DMS79 treated with DMSO at 0.1 percent for 48 hours (cell line): ENCODE data around the gene SMIM24.

ENCODE experiments used
- DNase-seq: peaks from one replicate; lab custom pipeline; 2025; lab: John Stamatoyannopoulos, UW

SMIM24 gene

GRCh38 chr19:3497757-3498520 is 17.6 kb upstream of the SMIM24 start:
- no peak for DNase-seq

- no peak for DNase-seq
These were observed 16.3 kb upstream of the SMIM24 start for GRCh38 chr19:3496392-3497273.

- no peak for DNase-seq
These were observed 14.2 kb upstream of the SMIM24 start for GRCh38 chr19:3494559-3494958.

DNA sequence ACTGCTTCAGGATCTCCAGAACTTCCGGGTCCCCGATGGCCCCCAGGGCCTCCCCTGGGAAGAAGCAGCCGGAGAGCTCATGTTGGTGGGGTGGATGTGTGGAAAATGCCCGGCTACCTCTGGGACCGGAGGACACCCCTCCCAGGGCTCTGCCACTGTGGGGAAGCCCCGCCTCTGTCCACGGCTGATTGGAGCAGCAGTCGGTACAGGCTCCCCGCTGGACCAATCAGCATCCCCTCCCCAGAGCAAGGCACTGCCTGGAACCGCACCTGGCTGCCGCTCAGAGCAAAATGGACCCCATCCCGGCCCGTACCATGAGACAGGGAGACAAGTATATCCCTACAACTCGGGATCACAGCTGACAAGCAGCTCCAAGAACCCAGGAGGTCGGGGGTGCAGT is 13.7 kb upstream of the SMIM24 start:
- no peak for DNase-seq

GRCh38 chr19:3493651-3494050 is 13.3 kb upstream of the SMIM24 start:
- DNase-seq = no peak

- DNase-seq = no peak
These were observed 12.6 kb upstream of the SMIM24 start for GRCh38 chr19:3492919-3493318.

DNA sequence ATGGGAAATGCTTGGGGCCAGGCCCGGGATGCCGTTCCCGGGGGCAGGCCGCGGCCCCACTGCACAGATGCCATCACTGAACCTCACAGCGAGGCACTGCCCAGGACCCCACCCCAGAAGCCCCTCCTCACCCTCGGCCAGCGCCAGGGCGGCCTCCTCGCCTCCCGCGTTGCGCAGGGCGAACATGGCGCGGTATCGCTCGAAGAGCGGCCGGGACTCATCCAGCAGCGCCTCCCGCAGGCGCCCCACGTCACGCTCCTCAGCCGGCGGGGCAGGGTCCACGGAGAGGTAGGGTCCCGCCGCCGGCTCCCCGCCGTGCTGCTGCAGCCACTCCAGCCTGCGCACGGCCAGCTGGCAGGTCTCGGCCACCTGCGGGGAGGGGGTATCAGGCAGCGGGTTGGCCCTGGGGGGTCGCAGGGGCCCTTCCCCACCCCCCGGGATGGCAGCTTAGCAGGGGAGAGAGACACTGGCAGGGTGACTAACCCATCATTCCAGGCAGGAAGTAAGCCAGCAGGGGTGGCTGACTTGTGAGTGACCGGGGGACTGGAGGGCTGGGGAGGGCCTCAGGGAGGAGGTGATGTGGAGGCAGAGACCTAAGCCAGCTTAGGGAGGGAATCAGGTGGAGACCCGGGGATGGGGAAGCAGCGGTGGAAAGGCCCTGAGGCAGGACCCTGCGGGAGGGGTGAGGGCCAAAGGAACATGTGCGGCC is 12.0 kb upstream of the SMIM24 start:
- DNase-seq = no peak

DNA sequence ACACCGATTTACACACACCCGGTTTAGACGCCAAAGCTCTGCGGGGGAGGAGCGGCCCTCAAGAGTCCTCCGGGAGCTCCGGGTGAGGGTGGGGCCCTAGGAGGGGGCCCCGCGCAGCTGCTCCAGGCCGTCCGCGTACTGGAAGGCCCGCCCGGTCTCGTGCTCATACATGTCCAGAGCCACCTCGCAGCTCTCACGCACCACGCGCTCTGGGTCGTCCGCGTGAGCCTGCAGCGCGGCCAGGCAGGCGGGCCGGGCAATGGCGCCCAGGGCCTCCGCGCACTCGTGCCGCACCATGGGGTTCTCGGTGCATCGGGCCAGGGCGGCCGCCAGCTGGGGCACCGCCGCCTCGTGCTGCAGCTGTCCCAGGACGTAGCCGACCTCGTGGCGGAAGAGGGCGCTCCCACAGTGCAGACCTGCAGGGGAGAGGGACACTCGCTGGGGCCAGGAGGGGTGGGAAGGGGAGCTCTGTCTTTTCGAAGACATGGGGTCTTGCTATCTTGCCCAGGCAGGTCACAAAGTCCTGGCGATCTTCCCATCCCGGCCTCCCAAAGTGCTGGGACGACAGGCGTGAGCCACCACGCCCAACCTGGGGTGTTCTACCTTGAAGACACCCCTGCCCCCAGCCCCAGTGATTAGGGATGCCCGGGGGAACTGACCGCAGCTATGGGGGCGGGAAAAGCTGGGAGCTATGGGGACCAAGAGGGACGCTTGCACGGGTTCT is 11.2 kb upstream of the SMIM24 start:
- no peak for DNase-seq

GRCh38 chr19:3483226-3483628 is 2.9 kb upstream of the SMIM24 start, which contains the start of gene SMIM44:
Gene SMIM44 (minus strand): TSS chr19:3483441. CDS start chr19:3483403, 38 bp downstream.
- DNase-seq = no peak

DNA sequence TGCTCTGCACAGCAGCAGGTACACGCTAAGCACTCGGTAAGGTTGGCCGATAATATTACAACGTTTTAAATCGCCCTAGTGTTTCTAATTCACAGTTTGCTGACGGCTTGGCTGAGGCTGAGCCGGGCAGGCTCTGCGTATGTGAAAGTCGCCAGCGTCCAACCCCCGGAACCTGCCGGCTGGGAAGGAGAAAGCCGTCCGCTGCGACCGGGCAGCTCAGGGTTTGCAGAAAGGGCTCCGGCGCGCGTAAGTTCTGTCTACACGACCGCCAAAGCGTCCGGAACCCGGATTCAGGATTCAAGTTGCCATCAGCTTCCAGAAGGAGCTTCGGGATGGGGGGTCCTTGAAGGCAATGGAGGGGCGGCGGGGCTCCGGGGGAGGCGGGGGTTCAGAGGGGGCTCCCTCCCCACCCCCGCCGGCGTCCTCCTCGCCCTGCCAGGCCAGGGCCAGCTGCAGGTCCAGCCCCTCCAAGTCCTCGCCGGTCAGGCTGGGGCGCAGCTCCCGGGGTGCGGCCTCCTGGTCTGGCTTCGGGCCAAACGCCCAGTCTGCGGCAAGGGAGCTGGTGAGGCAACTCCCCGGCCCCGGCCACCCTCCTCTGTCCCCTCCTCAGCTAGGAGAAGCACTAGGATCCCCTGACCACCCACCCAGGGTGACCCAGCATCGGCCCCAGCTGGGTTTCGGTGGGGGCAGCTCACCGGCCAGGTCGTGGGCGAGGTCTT is 2.3 kb upstream of the SMIM24 start:
- no peak for DNase-seq

DNA sequence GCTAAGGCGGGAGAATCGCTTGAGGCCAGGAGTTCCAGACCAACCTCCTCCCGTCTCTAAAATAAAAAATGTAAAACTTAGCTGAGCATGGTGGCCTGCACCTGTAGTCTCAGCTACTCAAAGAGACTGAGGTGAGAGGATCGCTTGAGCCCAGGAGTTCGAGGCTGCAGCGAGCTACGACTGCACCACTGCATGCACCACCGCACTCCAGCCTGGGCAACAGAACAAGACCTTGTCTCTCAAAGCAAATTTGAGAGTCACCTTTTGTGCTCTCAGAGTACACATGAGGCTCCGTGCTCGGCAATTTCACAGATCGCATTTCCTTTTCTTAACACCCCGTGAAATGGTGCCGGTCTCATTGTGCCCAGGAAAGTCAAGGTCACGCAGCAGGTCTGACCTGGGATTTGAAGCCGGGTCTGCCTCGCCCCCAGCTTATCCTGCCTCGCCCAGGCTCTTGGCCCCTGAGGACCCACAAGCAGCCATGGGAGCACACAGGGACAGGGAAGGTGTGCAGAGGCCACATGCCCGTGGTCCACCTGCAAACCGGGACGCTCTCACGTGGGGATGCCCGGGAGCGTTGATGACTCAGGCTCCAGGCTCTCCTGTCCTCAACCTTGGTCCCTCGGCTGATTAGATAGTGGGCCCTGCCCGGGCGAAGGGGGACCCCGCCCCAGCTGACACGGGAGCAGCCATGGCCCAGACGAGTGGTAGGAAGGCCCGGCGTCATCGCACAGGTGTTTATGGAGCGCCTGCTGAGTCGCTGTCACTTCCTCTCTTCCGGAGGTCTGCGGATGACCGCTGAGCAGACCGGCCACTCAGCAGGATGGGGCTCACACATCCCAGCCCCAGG is 1.1 kb upstream of the SMIM24 start:
- no peak for DNase-seq

- no peak for DNase-seq
These were observed 500 bp downstream of the SMIM24 start for GRCh38 chr19:3479834-3480215.

DNA sequence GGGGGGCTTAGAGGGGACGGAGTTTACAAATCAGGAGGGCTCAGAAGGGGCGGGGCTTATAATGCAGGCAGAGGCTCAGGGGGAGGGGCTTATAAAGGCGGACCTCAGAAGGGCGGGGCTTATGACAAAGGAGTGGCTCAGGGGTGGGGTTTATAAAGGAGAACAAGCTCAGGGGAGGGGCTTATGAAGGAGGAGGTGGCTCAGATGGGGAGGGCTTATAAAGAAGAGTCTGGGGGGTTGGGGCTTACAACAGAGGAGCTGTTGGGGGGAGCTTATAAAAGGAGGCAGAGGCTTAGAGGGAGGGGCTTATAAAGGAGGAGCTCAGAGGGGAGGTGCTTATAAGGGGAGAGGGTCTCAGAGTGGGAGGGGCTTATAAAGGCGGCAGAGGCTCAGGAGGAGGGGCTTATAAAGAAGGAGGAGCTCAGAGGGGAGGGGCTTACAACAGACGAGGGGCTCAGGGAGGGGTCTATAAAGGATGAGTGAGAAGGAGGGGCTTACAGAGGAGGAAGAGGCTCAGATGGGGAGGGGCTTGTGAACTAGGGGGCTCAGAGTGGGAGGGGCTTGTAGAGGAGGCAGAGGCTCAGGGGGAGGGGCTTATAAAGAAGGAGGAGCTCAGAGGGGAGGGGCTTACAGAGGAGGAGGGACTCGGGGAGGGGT is 1.0 kb downstream of the SMIM24 start:
- DNase-seq = no peak

GRCh38 chr19:3478409-3479176 is 1.7 kb downstream of the SMIM24 start:
- no peak for DNase-seq

DNA sequence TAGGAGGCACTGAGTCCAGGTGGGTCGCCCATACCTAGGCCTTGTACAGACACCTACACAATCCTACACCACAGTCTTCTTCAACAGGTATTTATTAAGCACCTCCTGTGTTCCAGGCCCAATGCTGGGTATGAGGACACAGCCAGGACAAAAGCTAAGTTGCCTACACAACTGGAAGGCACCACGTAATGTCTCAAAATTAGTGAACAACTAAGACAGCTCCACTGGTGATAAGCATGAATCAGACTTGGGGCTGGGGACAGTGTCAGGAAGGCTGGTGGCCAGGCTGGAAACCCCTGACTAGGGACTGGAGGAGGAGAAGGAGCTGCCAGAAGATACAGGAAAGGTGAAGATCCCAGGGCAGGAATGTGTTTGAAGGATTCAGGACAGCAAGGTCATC is 2.4 kb downstream of the SMIM24 start:
- no peak for DNase-seq

DNA sequence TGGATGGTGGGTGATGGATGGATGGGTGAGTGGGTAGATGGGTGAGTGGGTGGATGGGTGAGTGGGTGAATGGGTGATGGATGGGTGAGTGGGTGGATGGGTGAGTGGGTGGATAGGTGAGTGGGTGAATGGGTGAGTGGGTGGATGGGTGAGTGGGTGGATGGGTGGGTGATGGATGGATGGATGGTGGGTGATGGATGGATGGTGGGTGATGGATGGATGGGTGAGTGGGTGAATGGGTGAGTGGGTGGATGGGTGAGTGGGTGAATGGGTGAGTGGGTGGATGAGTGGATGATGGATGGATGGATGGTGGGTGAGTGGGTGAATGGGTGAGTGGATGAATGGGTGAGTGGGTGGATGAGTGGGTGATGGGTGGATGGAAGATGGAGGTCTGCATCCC is 2.8 kb downstream of the SMIM24 start:
- no peak for DNase-seq

DNA sequence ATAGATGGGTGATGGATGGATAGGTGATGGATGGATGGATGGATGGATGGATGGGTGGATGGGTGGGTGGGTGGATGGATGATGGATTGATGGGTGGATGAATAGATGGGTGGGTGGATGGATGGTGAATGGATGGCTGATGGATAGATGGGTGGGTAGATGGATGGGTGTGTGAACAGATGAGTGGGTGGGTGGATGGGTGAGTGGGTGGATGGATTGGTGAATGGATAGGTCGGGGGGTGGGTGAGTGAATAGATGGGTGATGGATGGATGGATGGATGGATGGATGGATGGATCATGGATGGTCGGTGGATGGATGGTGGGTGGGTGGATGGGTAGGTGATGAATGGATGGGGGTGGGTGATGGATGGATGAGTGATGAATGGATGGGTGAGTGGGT is 3.5 kb downstream of the SMIM24 start:
- DNase-seq = no peak

DNA sequence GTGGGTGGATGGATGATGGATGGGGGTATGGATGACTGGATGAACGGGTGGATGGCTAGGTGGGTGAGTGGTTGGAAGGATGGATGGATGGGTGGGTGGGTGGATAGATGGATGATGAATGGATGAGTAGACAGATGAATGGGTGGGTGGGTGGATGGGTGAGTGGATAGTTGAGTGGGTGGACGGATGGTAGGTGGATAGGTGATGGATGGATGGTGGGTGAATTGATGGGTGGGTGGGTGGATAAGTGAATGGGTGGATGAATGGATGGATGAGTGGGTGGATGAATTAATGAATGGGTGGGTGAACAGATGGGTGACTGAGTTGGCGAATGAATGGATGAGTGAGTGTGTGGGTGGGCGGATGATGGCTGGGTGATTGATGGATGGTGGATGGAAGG is 4.9 kb downstream of the SMIM24 start:
- no peak for DNase-seq

GRCh38 chr19:3474614-3475013 is 5.7 kb downstream of the SMIM24 start:
- no peak for DNase-seq
